ENCODE results near the gene MCTP1.
"Not testable (repeated sequence)": the region's sequence is repeated elsewhere in the genome, so short reads cannot be mapped to it uniquely, and the experiment has no call there.

The MCTP1 gene

DNA sequence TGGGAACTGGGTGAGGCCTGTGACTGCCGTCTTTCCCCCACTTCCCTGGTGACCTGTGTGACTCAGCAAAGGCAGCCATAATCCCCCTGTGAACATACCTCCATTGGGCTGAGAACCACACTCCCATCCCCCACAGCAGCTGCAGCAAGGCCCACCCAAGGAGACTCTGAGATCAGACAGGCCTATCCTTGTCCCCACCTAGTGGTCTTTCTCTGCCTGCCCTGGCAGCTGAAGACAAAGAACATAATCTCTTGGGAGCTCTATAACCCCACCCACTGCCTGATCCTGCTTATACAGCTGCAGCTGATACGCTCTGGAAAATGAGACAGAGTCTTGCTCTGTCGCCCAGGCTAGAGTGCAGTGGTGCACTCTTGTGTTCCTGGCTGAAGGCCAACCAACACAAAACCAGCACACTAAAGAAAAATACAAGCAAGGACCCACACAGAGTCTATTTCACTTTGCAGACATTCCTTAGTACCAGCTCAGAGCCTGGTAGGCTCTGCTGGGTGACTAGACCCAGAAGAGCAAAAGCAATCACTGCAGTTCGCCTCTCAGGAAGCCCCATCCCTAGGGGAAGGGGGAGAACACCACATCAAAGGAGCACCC, 106.7 kb downstream of the MCTP1 start:
- no peak for DNase-seq

DNA sequence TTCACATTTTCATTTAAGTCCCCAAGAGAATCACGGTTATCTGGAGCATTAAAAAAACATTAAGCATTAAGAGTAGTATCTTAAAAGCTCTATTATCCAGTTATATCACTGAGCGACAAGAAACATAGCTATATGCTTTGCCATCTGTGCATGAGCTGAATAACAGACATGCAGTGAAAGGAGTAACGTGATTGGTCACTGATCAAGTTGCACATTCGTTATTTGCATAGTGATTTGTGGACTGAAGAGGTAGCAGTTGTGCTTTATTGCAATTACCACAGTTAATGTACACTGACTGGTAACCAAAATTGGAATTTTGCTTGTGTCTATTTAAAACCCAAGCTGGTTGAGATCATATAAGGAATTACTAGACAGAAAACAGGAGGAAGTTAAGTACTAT, 107.4 kb downstream of the MCTP1 start:
- no peak for DNase-seq

DNA sequence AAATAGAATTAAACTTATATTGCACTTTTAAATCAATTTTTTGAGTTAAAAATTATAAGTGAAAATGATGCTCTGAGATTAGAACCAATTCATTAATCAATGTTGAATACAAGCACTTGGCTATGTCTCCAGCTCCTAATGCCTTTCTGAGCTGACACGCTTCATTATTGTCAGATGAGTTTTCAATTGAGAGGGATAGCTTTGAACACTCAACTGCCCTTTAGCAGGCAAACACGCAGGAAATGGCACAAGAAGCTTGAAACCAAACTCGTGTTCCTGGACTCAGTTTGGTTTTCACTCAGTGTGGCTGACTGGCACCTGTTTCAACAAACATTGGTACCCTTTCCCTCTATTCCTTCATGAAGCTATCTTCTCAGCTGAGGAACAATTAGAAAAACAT, 109.8 kb downstream of the MCTP1 start:
- no peak for DNase-seq

- DNase-seq, result no peak
Measured at GRCh38 chr5:95172659-95173058, 112.2 kb downstream of the MCTP1 start.

- DNase-seq, result no peak
Measured at GRCh38 chr5:95164861-95165260, 120.0 kb downstream of the MCTP1 start.

DNA sequence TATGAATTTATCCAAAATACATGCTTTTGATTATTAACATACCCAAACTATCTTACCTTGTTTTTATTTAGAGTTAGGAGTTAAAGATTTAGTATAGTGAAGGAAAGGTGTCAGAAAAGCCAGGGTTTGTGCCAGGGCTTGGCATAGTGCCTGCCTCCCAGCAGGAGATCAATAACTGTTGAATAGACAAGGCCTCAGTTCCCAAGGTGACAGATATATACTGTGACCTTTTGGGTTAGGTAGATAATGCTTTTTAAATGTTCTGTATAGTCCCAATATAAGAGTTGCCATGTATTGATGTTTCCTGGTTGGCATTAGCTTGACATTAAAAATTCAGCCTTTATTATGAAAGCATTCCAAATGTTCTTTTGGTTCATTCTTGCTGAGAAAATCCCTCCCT, 121.8 kb downstream of the MCTP1 start:
- DNase-seq, result no peak

- DNase-seq, result no peak
Measured at GRCh38 chr5:95162231-95162992, 122.5 kb downstream of the MCTP1 start.

DNA sequence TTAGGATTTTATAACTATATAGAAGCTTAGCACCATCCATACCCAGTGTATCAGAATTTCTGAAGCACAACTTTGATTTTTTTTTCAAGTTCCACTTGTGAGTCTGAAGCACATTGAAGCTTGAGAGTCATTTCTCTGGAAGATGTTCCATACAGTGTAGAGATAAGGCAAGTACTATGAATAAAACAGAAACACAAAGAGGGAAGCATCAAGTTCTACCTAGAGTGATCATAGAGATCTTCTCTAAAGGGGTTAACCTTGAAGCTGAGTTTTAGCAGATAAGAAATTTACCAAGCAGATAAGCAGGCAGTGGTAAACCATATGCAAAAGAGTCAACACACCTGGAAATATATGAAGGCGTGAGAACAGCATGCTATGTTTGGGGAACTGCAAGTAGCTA, 125.3 kb downstream of the MCTP1 start:
- DNase-seq, result no peak

DNA sequence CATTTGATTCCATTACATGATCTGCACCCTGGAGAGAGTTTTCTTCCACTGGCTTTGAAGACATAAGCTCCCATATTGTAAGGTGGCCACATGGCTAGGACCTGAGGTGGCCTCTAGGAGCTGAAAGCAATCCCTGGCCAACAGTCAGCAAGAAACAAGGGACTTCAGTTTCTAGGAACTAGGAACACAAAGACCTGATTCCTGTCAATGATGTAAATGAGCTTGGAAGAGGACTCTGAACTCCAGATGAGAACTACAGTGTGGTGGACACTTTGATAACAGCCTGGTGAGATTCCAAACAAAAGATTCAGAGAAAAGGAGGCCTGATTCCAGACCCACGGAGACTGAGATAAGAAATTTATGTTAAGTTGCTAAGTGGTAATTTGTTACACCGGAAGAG, 129.0 kb downstream of the MCTP1 start:
- DNase-seq, result no peak

- no peak for DNase-seq
Measured at GRCh38 chr5:95153511-95153910, 131.4 kb downstream of the MCTP1 start.

DNA sequence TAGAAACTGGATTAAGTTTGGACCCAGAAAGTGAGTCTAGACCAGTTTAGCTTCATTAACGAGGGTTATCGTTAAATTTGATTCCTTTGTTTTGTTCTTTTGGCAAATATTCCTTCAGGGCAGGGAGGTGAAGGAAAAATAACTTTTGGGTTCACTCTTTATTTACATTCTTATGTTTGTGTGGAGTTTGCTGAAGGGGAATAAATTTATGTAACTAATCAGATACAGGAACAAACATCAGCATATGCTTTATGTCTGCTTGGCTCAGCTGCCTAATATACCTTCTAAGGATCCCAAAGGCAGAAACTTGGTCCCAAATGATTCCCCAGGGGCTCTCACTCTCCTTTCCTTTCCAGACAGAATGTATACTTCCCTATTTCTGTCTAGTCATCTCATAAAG, 132.4 kb downstream of the MCTP1 start:
- DNase-seq, result no peak

DNA sequence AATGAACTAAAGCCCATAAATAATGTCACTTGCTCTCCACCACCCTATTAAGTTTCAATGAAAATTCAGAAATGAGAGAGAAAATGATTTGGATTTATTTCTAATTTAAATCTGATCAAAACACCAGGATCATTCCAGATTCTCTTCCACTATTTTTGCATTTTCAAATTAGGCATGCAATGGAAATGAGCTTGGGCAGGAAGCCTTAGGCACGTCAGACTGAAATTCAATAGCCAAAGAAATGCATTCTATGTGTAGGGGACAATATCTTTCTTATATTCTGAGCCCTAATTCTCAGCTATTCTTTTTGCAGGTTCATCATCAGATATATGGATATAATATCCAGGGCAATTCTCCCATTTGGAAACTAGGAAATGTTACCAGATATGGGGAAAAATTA, 132.8 kb downstream of the MCTP1 start:
- DNase-seq, result no peak

DNA sequence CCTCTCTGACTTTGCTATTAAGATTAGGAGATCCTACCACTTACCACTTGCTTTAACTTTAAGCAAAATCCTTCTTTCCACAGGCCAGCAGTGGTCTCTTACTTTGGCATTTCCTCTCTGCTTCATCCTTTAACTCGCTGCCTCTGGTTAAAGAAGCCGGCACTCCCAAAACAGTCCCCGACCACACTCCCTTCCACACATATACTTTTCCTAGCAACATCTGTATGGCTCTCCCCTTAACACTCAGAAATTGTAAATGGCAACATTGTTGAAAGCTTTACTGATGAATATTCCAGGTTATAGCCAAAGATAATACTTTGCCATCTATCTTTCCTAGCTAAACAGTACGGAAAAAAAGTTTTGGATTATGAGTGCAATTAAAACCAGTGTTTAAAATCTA, 133.2 kb downstream of the MCTP1 start:
- no peak for DNase-seq

DNA sequence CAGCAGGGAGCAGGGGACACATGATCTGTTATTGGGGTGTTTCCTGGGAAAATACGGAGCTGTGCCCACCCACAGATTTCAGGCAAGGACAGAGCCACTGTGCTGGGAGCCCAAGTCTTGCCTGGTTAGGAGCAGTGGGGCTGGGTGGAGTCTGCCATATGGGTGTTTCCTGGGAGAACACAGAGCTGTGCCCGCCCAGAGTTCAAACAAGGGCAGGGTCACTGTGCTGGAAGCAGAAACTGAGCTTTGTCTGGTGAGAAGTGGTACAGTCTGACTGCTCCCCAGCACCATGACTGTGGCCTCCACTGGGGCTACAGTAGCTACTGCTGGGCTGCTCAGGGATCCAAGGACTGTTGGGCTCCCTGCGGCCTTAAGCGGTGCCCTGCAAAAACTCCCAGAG, 135.5 kb downstream of the MCTP1 start:
- DNase-seq, result no peak

GRCh38 chr5:95148453-95148852, 136.4 kb downstream of the MCTP1 start:
- no peak for DNase-seq

GRCh38 chr5:95143858-95144257, 141.0 kb downstream of the MCTP1 start:
- not testable (repeated sequence) for DNase-seq

- no peak for DNase-seq
Measured at GRCh38 chr5:95142145-95142544, 142.7 kb downstream of the MCTP1 start.

GRCh38 chr5:95141141-95141540, 143.8 kb downstream of the MCTP1 start:
- no peak for DNase-seq

DNA sequence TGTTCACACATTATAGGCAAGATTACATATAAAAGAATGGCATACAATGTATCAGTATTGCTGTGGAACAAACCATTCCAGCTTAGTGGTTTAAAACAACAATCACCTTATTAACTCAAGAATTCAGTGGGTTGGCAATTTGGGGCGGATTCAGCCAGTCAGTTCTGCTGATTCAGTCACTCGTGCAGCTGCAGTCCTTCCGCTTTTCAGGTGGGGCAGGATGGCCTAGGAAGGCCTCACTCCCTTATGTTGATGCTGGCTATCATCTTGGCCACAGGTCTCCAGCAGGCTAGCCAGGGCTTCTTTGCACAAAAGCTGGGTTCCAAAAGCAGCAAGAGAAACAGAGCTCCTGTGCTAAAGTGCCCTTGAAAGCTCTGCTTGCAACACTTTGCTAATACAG, 150.6 kb downstream of the MCTP1 start:
- DNase-seq, result no peak

- DNase-seq, result no peak
Measured at GRCh38 chr5:95132096-95132495, 152.8 kb downstream of the MCTP1 start.

DNA sequence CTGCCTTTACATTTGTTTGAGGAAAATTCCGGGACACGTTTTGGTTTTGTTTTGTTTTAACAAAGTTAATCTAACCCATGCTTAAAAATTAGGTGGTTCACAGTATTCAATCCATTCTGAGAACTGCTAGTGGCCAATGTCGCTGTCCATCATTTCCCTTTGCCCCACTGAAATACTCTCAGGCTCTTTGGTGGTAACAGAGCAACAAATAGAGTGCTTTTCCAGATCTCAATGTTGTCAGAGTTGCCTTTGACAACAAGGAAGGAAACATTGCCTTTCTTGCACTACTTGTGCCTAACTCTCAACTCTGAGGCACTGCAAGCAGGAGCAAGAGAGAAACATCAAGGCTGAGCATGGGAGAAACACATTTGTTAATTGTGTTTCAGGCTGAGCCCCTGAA, 154.0 kb downstream of the MCTP1 start:
- no peak for DNase-seq

DNA sequence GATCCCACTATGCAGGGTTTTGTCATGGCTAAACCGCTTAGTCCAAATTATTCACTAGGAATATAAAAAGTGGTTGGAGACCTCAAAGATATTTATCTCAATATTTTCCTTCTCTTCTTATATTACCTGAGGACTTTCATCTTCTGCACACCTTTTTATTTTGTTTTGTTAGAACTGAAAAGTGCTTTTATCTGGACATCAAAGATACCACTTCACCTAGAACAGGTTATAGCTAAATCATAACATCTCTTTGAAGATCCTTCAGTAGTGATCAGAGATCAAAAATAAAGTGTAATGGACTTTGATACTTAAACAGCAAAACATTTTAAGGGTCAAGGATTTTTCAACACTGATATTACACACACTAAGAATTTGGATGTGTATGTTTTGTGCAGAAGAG, 160.2 kb downstream of the MCTP1 start:
- DNase-seq, result no peak

DNA sequence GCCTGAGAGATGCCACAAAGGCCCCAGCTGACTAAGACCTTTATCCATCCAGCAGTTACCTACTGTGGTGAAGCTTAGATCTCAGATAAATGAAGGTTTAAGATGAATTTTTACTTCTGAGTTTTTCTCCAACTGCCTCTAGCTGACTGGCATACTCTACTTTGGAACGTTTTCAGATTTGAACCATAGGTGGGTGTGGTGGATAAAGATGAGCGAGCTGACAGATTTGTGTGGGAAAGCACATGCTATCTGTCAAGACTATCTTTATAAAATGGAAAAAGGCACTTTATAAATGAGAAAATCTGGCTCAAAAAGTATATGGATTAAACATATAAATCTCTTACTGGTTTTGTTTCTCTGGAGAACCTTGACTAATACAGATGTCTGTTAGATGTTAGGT, 160.8 kb downstream of the MCTP1 start:
- DNase-seq, result no peak

DNA sequence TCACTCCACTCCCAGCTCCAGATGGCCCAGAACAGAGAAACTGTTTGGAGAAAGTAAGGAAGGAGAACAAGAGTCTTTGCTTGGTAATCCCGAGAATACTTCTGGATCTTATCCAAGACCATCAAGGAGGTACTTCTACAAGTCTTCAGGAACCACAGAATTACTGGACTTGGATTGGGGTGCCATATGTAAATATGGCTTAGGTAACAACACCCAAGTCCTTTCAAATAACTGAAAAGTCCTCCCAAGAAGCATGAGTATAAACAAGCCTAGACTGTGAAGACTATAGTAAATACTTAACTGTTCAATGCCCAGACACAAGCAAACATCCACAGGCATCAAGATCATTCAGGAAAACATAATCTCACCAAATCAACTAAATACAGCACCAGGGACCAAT, 170.0 kb downstream of the MCTP1 start:
- no peak for DNase-seq

- DNase-seq, result no peak
Measured at GRCh38 chr5:95114305-95114704, 170.6 kb downstream of the MCTP1 start.

Measured in stimulated activated CD4-positive, alpha-beta T cell treated with anti-CD3 and anti-CD28 coated beads, Interleukin-4, amount 100 ng/mL, for 1 hour (primary cell).